ENCODE measurements around the gene MICB. TPM values are rescaled to one million over a fixed set of nuclear protein-coding genes. Genes with fewer than 3 reads are reported as not detected.

The MICB gene
- total RNA-seq, 1 experiment from 2014 or later = 21.7 TPM

GRCh38 chr6:31538805-31539400 lies 41.0 kb downstream of the MICB start:
- peaks cover 40% of the 10 kb centered on the region; the same call in 1 of the 2 replicates for H4K20me1 ChIP-seq (ENCODE audit: insufficient read depth)
- H3K27ac ChIP-seq (ENCODE audit: low read depth, low read length) = no peak overlapping the region
- peaks cover 59 to 64% of the 10 kb centered on the region in 2 experiments for H3K36me3 ChIP-seq (ENCODE audit: control insufficient read depth in 1 of 2, insufficient read depth in 2 of 2, low read length in 2 of 2)
- H3K4me2 ChIP-seq (ENCODE audit: low read length) = no peak overlapping the region
- no peak overlapping the region for H2AFZ ChIP-seq (ENCODE audit: low read depth, low read length, poor library complexity, severe bottlenecking)
- intact Hi-C loops (cut with micrococcal nuclease) = no loop called here
- H3K9me2 ChIP-seq (ENCODE audit: insufficient read depth) = no peaks in the 10 kb centered on the region
- peaks cover 14 to 26% of the 10 kb centered on the region in 2 experiments for H3K4me1 ChIP-seq (ENCODE audit: control insufficient read depth in 1 of 2, insufficient read depth in 2 of 2, low read length in 2 of 2)
- no peaks in the 10 kb centered on the region for H3K27me3 ChIP-seq (ENCODE audit: insufficient read depth, low read length)
- ChIA-PET CTCF (no interaction called here), RAD21 (ENCODE audit: low non-redundant PET in 1 of 2, low total read pairs in 2 of 2, uncharacterized antibody in 2 of 2, unreplicated experiment in 2 of 2) (no interaction called here), POLR2A (no interaction called here)
- no peak for DNase-seq (ENCODE audit: low read depth, low spot score)
- BruUV-seq (replicated peaks) = no TSS peak
- no peak for ATAC-seq
- H3K9ac ChIP-seq (ENCODE audit: low read length) = no peak overlapping the region
- H3K4me3 ChIP-seq (replicated peaks in 1 of 2; ENCODE audit: low read depth in 1 of 2, low read length in 2 of 2) = no peak overlapping the region
- no peaks in the 10 kb centered on the region for H3K9me3 ChIP-seq (ENCODE audit: control insufficient read depth in 1 of 2, insufficient read depth in 1 of 2, low read depth in 1 of 2, low read length in 2 of 2)
- H3K79me2 ChIP-seq (ENCODE audit: insufficient read depth, low read length) = peaks cover 86% of the 10 kb centered on the region
- TF ChIP-seq EZH2phosphoT487 (IDR thresholded peaks at IDR 0.05; ENCODE audit: borderline replicate concordance) = no peak
- no peak for TF ChIP-seq REST (IDR thresholded peaks at IDR 0.05; ENCODE audit: low read depth)
- TF ChIP-seq MAX (IDR thresholded peaks at IDR 0.05) = no peak
- no peak for TF ChIP-seq CEBPB (IDR thresholded peaks at IDR 0.05; ENCODE audit: low read depth)
- no peak for TF ChIP-seq CBX3 (IDR thresholded peaks at IDR 0.05; ENCODE audit: low read depth)
- TF ChIP-seq POLR2AphosphoS5 (IDR thresholded peaks at IDR 0.05; ENCODE audit: low read depth, low read length) = no peak
- no peak for TF ChIP-seq SIN3A (IDR thresholded peaks at IDR 0.05; ENCODE audit: low read depth)
- TF ChIP-seq SP1 (IDR thresholded peaks at IDR 0.05; ENCODE audit: low read depth) = no peak
- TF ChIP-seq RAD21 (IDR thresholded peaks at IDR 0.05; ENCODE audit: low read depth) = no peak
- TF ChIP-seq POLR2A (IDR thresholded peaks at IDR 0.05; ENCODE audit: borderline replicate concordance, extremely low read depth, insufficient read depth, insufficient read length) = no peak
- no peak for TF ChIP-seq ZNF274 (IDR thresholded peaks at IDR 0.05; ENCODE audit: low read depth, low read length)
- TF ChIP-seq ATF3 (IDR thresholded peaks at IDR 0.05) = no peak
- TF ChIP-seq ZBTB33 (IDR thresholded peaks at IDR 0.05; ENCODE audit: extremely low read depth, insufficient replicate concordance, low read length) = no peak
- no peak for TF ChIP-seq CTCF (IDR thresholded peaks at IDR 0.05 in 2 of 3, conservative IDR thresholded peaks at IDR 0.05 in 1 of 3; ENCODE audit: borderline replicate concordance in 1 of 3, insufficient read depth in 1 of 3, low read depth in 2 of 3, low read length in 2 of 3)
- no peak for TF ChIP-seq ELF1 (IDR thresholded peaks at IDR 0.05; ENCODE audit: borderline replicate concordance, low read depth)
- no peak for TF ChIP-seq YY1 (IDR thresholded peaks at IDR 0.05; ENCODE audit: extremely low read depth, insufficient replicate concordance, low read depth, low read length)
- TF ChIP-seq EZH2 (IDR thresholded peaks at IDR 0.05) = no peak

All from HCT116 (cell line).